Mesothelial cell of epicardium (in vitro differentiated cells): ENCODE measurements around the gene SAMD13. TPM values are rescaled to one million over a fixed set of nuclear protein-coding genes. Genes with fewer than 3 reads are reported as not detected.
"Not testable (repeated sequence)": the region's sequence is repeated elsewhere in the genome, so short reads cannot be mapped to it uniquely, and the experiment has no call there.

Experiments used
- DNase-seq, 2 experiments: peaks; one replicate each; pipeline ENCODE4 v3.0.0; 2021; ENCODE audit warnings: low spot score in 2 of 2; ENCODE audit not compliant: unreplicated experiment in 2 of 2
- H3K27ac Mint-ChIP-seq: 2 replicates; pipeline ENCODE4 v1.8.0; 2021; ENCODE audit warnings: mixed read lengths
- H3K27me3 Mint-ChIP-seq: 2 replicates; pipeline ENCODE4 v1.8.0; 2021; ENCODE audit warnings: low read depth, mixed read lengths
- H3K36me3 Mint-ChIP-seq: 2 replicates; pipeline ENCODE4 v1.8.0; 2021; ENCODE audit warnings: mixed read lengths
- H3K4me1 Mint-ChIP-seq: 2 replicates; pipeline ENCODE4 v1.8.0; 2021; ENCODE audit warnings: mixed read lengths
- H3K4me3 Mint-ChIP-seq: 2 replicates; pipeline ENCODE4 v1.8.0; 2021; ENCODE audit warnings: mild to moderate bottlenecking, moderate library complexity, mixed read lengths
- H3K9me3 Mint-ChIP-seq: 2 replicates; pipeline ENCODE4 v1.8.0; 2021; ENCODE audit warnings: mixed read lengths
- total RNA-seq: library from RNA; stranded (reverse); gene quantifications from 3 replicates; pipeline ENCODE4 v1.2.1, GENCODE V29; 2021
- TF ChIP-seq, protein P1 (sequence below): fragments of 200-600 bp; sonication (generic); IDR thresholded peaks from one replicate; pipeline ENCODE4 v1.5.0; 2021; ENCODE audit warnings: antibody characterized with exemption; ENCODE audit not compliant: unreplicated experiment

Gene SAMD13
- total RNA-seq, 1 donor from 2014 or later: 3.6 TPM

GRCh38 chr1:84282780-84283333 is 18.7 kb upstream of the SAMD13 start:
- TF ChIP-seq, protein P1, sequence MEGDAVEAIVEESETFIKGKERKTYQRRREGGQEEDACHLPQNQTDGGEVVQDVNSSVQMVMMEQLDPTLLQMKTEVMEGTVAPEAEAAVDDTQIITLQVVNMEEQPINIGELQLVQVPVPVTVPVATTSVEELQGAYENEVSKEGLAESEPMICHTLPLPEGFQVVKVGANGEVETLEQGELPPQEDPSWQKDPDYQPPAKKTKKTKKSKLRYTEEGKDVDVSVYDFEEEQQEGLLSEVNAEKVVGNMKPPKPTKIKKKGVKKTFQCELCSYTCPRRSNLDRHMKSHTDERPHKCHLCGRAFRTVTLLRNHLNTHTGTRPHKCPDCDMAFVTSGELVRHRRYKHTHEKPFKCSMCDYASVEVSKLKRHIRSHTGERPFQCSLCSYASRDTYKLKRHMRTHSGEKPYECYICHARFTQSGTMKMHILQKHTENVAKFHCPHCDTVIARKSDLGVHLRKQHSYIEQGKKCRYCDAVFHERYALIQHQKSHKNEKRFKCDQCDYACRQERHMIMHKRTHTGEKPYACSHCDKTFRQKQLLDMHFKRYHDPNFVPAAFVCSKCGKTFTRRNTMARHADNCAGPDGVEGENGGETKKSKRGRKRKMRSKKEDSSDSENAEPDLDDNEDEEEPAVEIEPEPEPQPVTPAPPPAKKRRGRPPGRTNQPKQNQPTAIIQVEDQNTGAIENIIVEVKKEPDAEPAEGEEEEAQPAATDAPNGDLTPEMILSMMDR: no peak
- no peaks in the 10 kb centered on the region for H3K27me3 Mint-ChIP-seq
- peaks cover 4% of the 10 kb centered on the region for H3K36me3 Mint-ChIP-seq
- H3K27ac Mint-ChIP-seq: no peak overlapping the region
- H3K4me1 Mint-ChIP-seq: no peaks in the 10 kb centered on the region
- DNase-seq: no peak
- H3K9me3 Mint-ChIP-seq: peaks cover 20% of the 10 kb centered on the region
- H3K4me3 Mint-ChIP-seq: no peak overlapping the region

- Mint-ChIP-seq H3K27ac (no peak overlapping the region), H3K9me3 (peaks cover 22% of the 10 kb centered on the region), H3K4me1 (no peaks in the 10 kb centered on the region), H3K4me3 (no peak overlapping the region), H3K36me3 (peaks cover 4% of the 10 kb centered on the region), H3K27me3 (no peaks in the 10 kb centered on the region)
- TF ChIP-seq, protein P1: no peak
- DNase-seq: no peak
These were observed 18.1 kb upstream of the SAMD13 start for GRCh38 chr1:84283381-84283780.

DNA sequence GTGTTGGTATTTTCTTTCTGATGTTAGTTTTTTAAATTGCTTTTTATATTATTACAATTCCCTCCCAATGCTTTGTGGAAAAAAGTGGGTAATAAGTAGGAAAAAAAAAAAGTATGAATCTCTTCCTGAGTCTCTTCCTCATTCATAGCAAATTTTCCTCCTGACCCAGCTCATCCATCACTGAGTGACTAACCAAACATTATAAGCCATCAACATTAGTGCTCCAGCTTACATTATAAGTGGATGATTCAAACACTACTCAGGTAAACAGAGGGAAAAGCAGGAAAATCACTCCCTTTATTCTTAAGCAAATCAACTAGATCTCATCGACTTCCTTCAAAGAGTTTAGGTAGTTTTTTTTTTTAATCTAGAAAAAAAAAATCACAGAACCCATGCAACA is 15.4 kb upstream of the SAMD13 start:
- Mint-ChIP-seq H3K4me1 (no peaks in the 10 kb centered on the region), H3K27me3 (no peaks in the 10 kb centered on the region), H3K27ac (no peak overlapping the region), H3K36me3 (peaks cover 6% of the 10 kb centered on the region), H3K4me3 (no peak overlapping the region), H3K9me3 (peaks cover 35% of the 10 kb centered on the region)
- TF ChIP-seq, protein P1: no peak
- DNase-seq: no peak

GRCh38 chr1:84287389-84287788 is 14.1 kb upstream of the SAMD13 start:
- not testable (repeated sequence) for H3K36me3 Mint-ChIP-seq, H3K27me3 Mint-ChIP-seq, H3K27ac Mint-ChIP-seq, DNase-seq, H3K4me3 Mint-ChIP-seq, H3K4me1 Mint-ChIP-seq
- peaks cover 41% of the 10 kb centered on the region for H3K9me3 Mint-ChIP-seq

DNA sequence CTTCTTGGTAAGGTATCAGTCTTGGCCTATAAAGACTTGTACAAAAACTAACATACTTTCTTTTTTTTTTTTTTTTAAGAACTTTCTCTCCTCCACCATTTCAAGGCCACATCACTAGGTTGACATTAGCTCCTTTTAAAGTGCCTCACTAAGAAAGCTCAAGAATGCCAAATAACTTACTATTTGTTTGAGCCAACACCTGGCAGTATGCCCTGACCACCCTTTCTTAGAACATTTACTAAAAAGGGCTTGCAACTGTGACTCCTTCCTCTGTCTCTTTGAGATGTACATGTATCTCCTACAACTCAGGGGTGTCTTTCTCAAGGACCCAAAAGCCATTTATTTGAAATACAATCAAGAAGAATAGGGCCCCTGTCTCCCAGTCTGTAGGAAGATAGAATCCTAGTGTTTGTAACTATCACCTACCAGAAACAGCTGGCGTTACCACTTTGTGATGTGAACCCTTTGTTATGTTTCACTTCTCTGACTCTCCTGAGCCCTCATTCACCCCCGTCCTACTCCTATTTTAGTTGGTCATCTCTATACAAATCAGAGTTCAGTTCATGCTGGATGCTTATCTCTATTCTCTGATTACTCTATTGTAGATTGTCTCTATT is 12.2 kb upstream of the SAMD13 start:
- TF ChIP-seq, protein P1: no peak
- Mint-ChIP-seq H3K4me1 (no peaks in the 10 kb centered on the region), H3K9me3 (peaks cover 44% of the 10 kb centered on the region), H3K27ac (no peak overlapping the region), H3K4me3 (no peak overlapping the region), H3K36me3 (peaks cover 8% of the 10 kb centered on the region), H3K27me3 (no peaks in the 10 kb centered on the region)
- DNase-seq: no peak

- H3K9me3 Mint-ChIP-seq: peaks cover 53% of the 10 kb centered on the region
These were observed 9.4 kb upstream of the SAMD13 start for GRCh38 chr1:84291882-84292655.

More at GRCh38 chr1:84291882-84292655, 9.4 kb upstream of the SAMD13 start:
- no peak for DNase-seq
- TF ChIP-seq, protein P1: no peak
- peaks cover 15% of the 10 kb centered on the region for H3K36me3 Mint-ChIP-seq
- no peak overlapping the region for H3K27ac Mint-ChIP-seq
- no peak overlapping the region for H3K4me3 Mint-ChIP-seq
- H3K4me1 Mint-ChIP-seq: no peaks in the 10 kb centered on the region
- H3K27me3 Mint-ChIP-seq: no peaks in the 10 kb centered on the region
